Adrenal gland (tissue), 5 donors: ENCODE measurements around the gene BMPR1B.

Experiments used
- CTCF ChIP-seq, 6 experiments: fragments of 450-650 bp in 4 of 6; fragments of 200-600 bp in 2 of 6; sonication (generic) in 1 of 6; IDR thresholded peaks; 1 replicate in 5 of 6; 2 replicates in 1 of 6; pipeline versions ENCODE4 v1.5.1 to v1.8.0; 2016 to 2021; ENCODE audit warnings: antibody characterized with exemption in 6 of 6, mild to moderate bottlenecking in 2 of 6, moderate library complexity in 1 of 6
- POLR2A ChIP-seq, 2 donors: fragments of 450-650 bp; IDR thresholded peaks; one replicate each; pipeline ENCODE4 v1.6.1; 2017; ENCODE audit warnings: antibody characterized with exemption in 2 of 2, mild to moderate bottlenecking in 2 of 2, moderate library complexity in 1 of 2
- donor health status: DM: no; HTN: no; CAD: no.

- TF ChIP-seq CTCF (IDR thresholded peaks at IDR 0.05) (no peak), POLR2A (IDR thresholded peaks at IDR 0.05) (no peak)
Observed at GRCh38 chr4:95084584-95084983, 326.8 kb downstream of the BMPR1B start.
